GM23248 (cell line): Measurements from ENCODE around the gene MIEN1. TPM values are rescaled to one million over a fixed set of nuclear protein-coding genes. Genes with fewer than 3 reads are reported as not detected.

Experiments used
- DNase-seq: peaks from one replicate; pipeline ENCODE4 v3.0.0-alpha.2; 2015
- H2AFZ ChIP-seq: fragments of 200-600 bp; sonication (generic); 2 replicates; pipeline ENCODE4 v1.6.1; 2016; ENCODE audit warnings: antibody characterized with exemption
- H3F3A ChIP-seq: fragments of 200-600 bp; sonication (generic); 2 replicates; pipeline ENCODE4 v1.6.1; 2016; ENCODE audit warnings: mild to moderate bottlenecking, antibody characterized with exemption, mixed run types; ENCODE audit not compliant: insufficient read depth
- H3K27ac ChIP-seq: fragments of 200-600 bp; sonication (generic); 2 replicates; pipeline ENCODE4 v1.5.1; 2016; ENCODE audit warnings: mild to moderate bottlenecking
- H3K27me3 ChIP-seq: fragments of 200-600 bp; sonication (generic); replicated peaks from 2 replicates; pipeline ENCODE4 v1.6.1; 2016; ENCODE audit warnings: mild to moderate bottlenecking; ENCODE audit not compliant: insufficient read depth
- H3K36me3 ChIP-seq: fragments of 200-600 bp; sonication (generic); 2 replicates; pipeline ENCODE4 v1.6.1; 2016; ENCODE audit warnings: low read depth, mild to moderate bottlenecking
- H3K4me1 ChIP-seq: fragments of 200-600 bp; sonication (generic); 2 replicates; pipeline ENCODE4 v1.6.1; 2016; ENCODE audit warnings: mild to moderate bottlenecking; ENCODE audit not compliant: insufficient read depth
- H3K4me2 ChIP-seq: fragments of 200-600 bp; sonication (generic); one replicate; pipeline ENCODE4 v1.6.1; 2016; ENCODE audit warnings: mild to moderate bottlenecking; ENCODE audit not compliant: unreplicated experiment
- H3K4me3 ChIP-seq: fragments of 200-600 bp; sonication (generic); 2 replicates; pipeline ENCODE4 v1.5.1; 2016; ENCODE audit warnings: mild to moderate bottlenecking
- H3K79me2 ChIP-seq: fragments of 200-600 bp; sonication (generic); 2 replicates; pipeline ENCODE4 v1.6.1; 2016; ENCODE audit warnings: mild to moderate bottlenecking; ENCODE audit not compliant: insufficient read depth
- H3K9ac ChIP-seq: fragments of 200-600 bp; sonication (generic); 2 replicates; pipeline ENCODE4 v1.6.1; 2016; ENCODE audit warnings: mild to moderate bottlenecking
- H3K9me2 ChIP-seq: fragments of 200-600 bp; sonication (generic); 2 replicates; pipeline ENCODE4 v1.6.1; 2016; ENCODE audit warnings: mixed run types, mild to moderate bottlenecking, moderate library complexity; ENCODE audit not compliant: insufficient read depth
- H3K9me3 ChIP-seq: fragments of 200-600 bp; sonication (generic); one replicate; pipeline ENCODE4 v1.6.1; 2017; ENCODE audit warnings: low read depth
- H4K20me1 ChIP-seq: fragments of 200-600 bp; sonication (generic); 2 replicates; pipeline ENCODE4 v1.6.0; 2016; ENCODE audit not compliant: insufficient read depth
- EZH2 ChIP-seq: fragments of 200-600 bp; sonication (generic); IDR thresholded peaks from 2 replicates; pipeline ENCODE4 v1.6.1; 2018; ENCODE audit warnings: antibody characterized with exemption, mild to moderate bottlenecking; ENCODE audit not compliant: insufficient read depth, poor library complexity, severe bottlenecking
- EZH2phosphoT487 ChIP-seq: fragments of 200-600 bp; sonication (generic); IDR thresholded peaks from 2 replicates; pipeline ENCODE4 v1.6.1; 2018; ENCODE audit warnings: antibody characterized with exemption, moderate library complexity, mild to moderate bottlenecking, low read depth; ENCODE audit not compliant: insufficient read depth
- WGBS, 2 experiments: methylation state at CpG; one replicate each; pipeline ENCODE4 v1.1.6; 2015 to 2017; ENCODE audit warnings: low lambda C conversion rate in 2 of 2, low coverage in 1 of 2; ENCODE audit errors: missing lambda C conversion rate in 2 of 2; 5-methylcytosine and 5-hydroxymethylcytosine counted together
- in situ Hi-C: fragments of 300-500 bp; cut with MboI; formaldehyde crosslinking; loops from 2 replicates; pipeline ENCODE4 v1.15.0; 2020
- polyA plus RNA-seq: library from polyadenylated mRNA; unstranded; fragments of >200 nt; fragmentation: Nextera tagmentation; extraction: Ambion mirVana; gene quantifications from 2 replicates; pipeline ENCODE4 v1.2.1, GENCODE V29; 2016
- total RNA-seq: library from RNA; depleted of rRNA; stranded (reverse); fragments of >200 nt; shearing (Covaris generic); gene quantifications from 2 replicates; pipeline ENCODE4 v1.2.3, GENCODE V29; 2014

The MIEN1 gene
- total and polyA plus RNA-seq, 2 experiments from 2014 or later = 33.6 to 85.4 TPM

- Histone ChIP-seq H3K36me3 (no peaks in the 10 kb centered on the region), H3K9me2 (no peaks in the 10 kb centered on the region), H3K9ac (no peak overlapping the region), H3K4me2 (no peak overlapping the region), H3K9me3 (no peaks in the 10 kb centered on the region), H4K20me1 (no peaks in the 10 kb centered on the region), H3K27me3 (peaks cover 74% of the 10 kb centered on the region), H2AFZ (no peak overlapping the region), H3K79me2 (no peaks in the 10 kb centered on the region), H3K4me3 (no peak overlapping the region), H3F3A (no peaks in the 10 kb centered on the region), H3K27ac (no peak overlapping the region), H3K4me1 (no peaks in the 10 kb centered on the region)
- DNase-seq = no peak
- in situ Hi-C loops = no loop called here
- TF ChIP-seq EZH2 (no peak), EZH2phosphoT487 (no peak)
- 58 to 63% methylated on average over 4 of the region's 4 CpGs for WGBS, 2 experiments
These were observed 43.7 kb upstream of the MIEN1 start for GRCh38 chr17:39774047-39774446.

GRCh38 chr17:39772987-39773934 is 42.9 kb upstream of the MIEN1 start:
- H3K9me2 ChIP-seq = no peaks in the 10 kb centered on the region
- no peak overlapping the region for H3K4me3 ChIP-seq
- no peaks in the 10 kb centered on the region for H3K36me3 ChIP-seq
- H4K20me1 ChIP-seq = no peaks in the 10 kb centered on the region
- no peak overlapping the region for H3K27ac ChIP-seq
- TF ChIP-seq EZH2 = no peak
- no peak for TF ChIP-seq EZH2phosphoT487
- no peaks in the 10 kb centered on the region for H3F3A ChIP-seq
- H3K9ac ChIP-seq = no peak overlapping the region
- no peak overlapping the region for H3K4me2 ChIP-seq
- no peak for DNase-seq
- in situ Hi-C loops = no loop called here
- WGBS, 2 experiments = 61% methylated on average over 7 of the region's 7 CpGs
- no peaks in the 10 kb centered on the region for H3K4me1 ChIP-seq
- no peak overlapping the region for H2AFZ ChIP-seq
- peaks cover 75% of the 10 kb centered on the region for H3K27me3 ChIP-seq
- no peaks in the 10 kb centered on the region for H3K9me3 ChIP-seq
- H3K79me2 ChIP-seq = no peaks in the 10 kb centered on the region

- H3K4me3 ChIP-seq = no peak overlapping the region
- no peaks in the 10 kb centered on the region for H3F3A ChIP-seq
- no peak overlapping the region for H2AFZ ChIP-seq
- H3K36me3 ChIP-seq = no peaks in the 10 kb centered on the region
- H3K4me1 ChIP-seq = no peaks in the 10 kb centered on the region
- no peak for DNase-seq
- no peaks in the 10 kb centered on the region for H3K9me2 ChIP-seq
- no peaks in the 10 kb centered on the region for H3K79me2 ChIP-seq
- TF ChIP-seq EZH2 = no peak
- no peak for TF ChIP-seq EZH2phosphoT487
- peaks cover 67% of the 10 kb centered on the region for H3K27me3 ChIP-seq
- no peak overlapping the region for H3K9ac ChIP-seq
- H4K20me1 ChIP-seq = no peaks in the 10 kb centered on the region
- no peak overlapping the region for H3K4me2 ChIP-seq
- H3K9me3 ChIP-seq = no peaks in the 10 kb centered on the region
- no peak overlapping the region for H3K27ac ChIP-seq
- in situ Hi-C loops = no loop called here
These were observed 42.1 kb upstream of the MIEN1 start for GRCh38 chr17:39772415-39772814.

- H2AFZ ChIP-seq = no peak overlapping the region
- no peak overlapping the region for H3K4me3 ChIP-seq
- H3F3A ChIP-seq = no peaks in the 10 kb centered on the region
- 39 to 44% methylated on average over 8 of the region's 8 CpGs for WGBS, 2 experiments
- H3K27me3 ChIP-seq = peaks cover 64% of the 10 kb centered on the region
- in situ Hi-C loops = no loop called here
- H3K4me2 ChIP-seq = no peak overlapping the region
- TF ChIP-seq EZH2 = no peak
- no peak for TF ChIP-seq EZH2phosphoT487
- no peaks in the 10 kb centered on the region for H3K36me3 ChIP-seq
- H3K9ac ChIP-seq = no peak overlapping the region
- no peaks in the 10 kb centered on the region for H3K79me2 ChIP-seq
- H3K27ac ChIP-seq = no peak overlapping the region
- H3K9me2 ChIP-seq = no peaks in the 10 kb centered on the region
- no peaks in the 10 kb centered on the region for H4K20me1 ChIP-seq
- peak; percentile 41 for DNase-seq
- H3K4me1 ChIP-seq = no peaks in the 10 kb centered on the region
- H3K9me3 ChIP-seq = no peaks in the 10 kb centered on the region
These were observed 39.7 kb upstream of the MIEN1 start for GRCh38 chr17:39769974-39770587.
